Retinal pigment epithelial cell (primary cell): ENCODE data around the gene RASIP1.
"Not testable (repeated sequence)": the region's sequence is repeated elsewhere in the genome, so short reads cannot be mapped to it uniquely, and the experiment has no call there.

Experiments
- DNase-seq: peaks from one replicate; pipeline ENCODE4 v3.0.0-alpha.2; 2010; ENCODE audit warnings: low read depth
- H3K4me3 ChIP-seq: 2 replicates; pipeline ENCODE4 v1.5.1; 2011; ENCODE audit warnings: mild to moderate bottlenecking, low read length, control low read depth, moderate library complexity
- TF ChIP-seq, protein P1 (sequence below): conservative IDR thresholded peaks from 2 replicates; pipeline ENCODE4 v1.5.1; 2011; ENCODE audit warnings: low read depth, low read length, control low read depth, inconsistent platforms

The RASIP1 gene

DNA sequence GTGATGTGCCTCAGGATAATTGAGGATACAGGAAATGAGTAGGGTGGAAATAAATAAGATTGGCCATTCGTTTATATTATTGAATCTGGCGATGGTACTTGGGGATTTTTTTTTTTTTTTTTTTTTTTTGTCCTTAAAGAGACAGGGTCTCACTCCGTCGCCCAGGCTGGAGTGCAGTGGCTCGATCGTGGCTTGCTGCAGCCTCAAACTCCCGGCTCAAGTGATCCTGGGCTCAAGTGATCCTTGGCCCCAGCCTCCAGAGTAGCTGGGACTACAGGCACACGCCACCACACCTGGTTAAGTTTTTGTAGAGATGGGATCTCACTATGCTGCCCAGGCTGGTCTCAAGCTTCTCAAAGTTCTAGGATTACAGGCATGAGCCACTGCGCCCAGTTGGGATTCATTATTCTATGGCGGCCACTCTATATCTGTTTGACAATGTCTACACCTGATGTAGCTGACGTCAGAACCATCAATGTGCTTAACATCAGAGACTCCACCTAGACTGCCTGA lies 18.2 kb downstream of the RASIP1 start:
- H3K4me3 ChIP-seq, result no peak overlapping the region
- no peak for DNase-seq
- TF ChIP-seq, protein P1, sequence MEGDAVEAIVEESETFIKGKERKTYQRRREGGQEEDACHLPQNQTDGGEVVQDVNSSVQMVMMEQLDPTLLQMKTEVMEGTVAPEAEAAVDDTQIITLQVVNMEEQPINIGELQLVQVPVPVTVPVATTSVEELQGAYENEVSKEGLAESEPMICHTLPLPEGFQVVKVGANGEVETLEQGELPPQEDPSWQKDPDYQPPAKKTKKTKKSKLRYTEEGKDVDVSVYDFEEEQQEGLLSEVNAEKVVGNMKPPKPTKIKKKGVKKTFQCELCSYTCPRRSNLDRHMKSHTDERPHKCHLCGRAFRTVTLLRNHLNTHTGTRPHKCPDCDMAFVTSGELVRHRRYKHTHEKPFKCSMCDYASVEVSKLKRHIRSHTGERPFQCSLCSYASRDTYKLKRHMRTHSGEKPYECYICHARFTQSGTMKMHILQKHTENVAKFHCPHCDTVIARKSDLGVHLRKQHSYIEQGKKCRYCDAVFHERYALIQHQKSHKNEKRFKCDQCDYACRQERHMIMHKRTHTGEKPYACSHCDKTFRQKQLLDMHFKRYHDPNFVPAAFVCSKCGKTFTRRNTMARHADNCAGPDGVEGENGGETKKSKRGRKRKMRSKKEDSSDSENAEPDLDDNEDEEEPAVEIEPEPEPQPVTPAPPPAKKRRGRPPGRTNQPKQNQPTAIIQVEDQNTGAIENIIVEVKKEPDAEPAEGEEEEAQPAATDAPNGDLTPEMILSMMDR, result no peak

DNA sequence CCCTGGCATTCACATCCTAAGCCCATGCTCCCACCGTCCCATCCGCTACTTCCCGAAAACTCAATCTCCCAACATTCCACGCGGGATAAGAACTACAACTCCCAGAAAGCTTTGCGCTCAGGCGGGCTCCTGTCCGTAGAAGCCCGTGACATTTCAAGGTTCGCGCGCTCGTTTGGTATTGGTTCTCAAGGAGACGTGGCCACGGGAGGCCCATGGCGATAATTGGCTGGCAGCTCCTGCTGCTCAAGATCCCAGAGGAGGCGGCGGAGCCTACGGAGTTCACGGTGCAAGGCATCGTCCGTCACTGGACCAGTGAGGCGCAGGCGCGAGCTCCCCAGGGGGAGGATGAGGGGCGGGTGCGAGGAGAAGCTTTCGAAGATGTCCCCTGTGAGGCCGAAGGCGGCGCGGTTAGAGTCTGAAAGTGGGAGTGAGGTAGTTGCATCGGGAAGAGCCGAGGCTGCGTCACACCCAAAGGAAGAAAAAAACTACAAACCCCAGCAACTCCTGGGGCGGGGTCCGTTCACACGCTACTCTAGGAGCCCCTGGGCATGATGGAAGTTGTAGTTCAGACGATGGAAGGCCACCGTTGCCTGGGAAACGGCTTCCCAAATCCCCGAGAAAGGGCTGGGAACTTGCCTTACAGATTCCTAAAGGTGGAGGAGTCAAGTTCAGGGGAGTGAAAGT lies 19.7 kb downstream of the RASIP1 start:
- TF ChIP-seq, protein P1, result no peak
- peak overlapping the region; percentile 82 for H3K4me3 ChIP-seq
- peak; percentile 97 for DNase-seq

DNA sequence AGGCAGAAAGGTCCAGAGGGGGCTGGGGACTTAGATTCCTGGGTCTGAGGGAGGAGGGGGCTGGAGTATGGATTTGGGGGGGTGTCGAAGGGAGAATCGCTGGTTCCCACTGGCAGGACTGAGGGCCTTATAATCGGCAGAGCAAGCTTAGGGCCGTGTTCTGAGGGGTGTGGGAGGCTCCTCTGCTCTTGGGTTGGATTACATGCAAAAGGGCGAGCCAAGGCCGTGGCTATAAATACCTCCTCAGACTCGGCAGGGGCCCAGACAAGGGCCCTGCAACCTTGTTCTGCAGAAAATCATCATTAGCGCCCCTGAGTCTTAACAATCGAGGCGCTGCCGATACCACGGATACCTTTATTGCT lies 20.2 kb downstream of the RASIP1 start:
- no peak for DNase-seq
- H3K4me3 ChIP-seq, result peak overlapping the region; percentile 82

DNA sequence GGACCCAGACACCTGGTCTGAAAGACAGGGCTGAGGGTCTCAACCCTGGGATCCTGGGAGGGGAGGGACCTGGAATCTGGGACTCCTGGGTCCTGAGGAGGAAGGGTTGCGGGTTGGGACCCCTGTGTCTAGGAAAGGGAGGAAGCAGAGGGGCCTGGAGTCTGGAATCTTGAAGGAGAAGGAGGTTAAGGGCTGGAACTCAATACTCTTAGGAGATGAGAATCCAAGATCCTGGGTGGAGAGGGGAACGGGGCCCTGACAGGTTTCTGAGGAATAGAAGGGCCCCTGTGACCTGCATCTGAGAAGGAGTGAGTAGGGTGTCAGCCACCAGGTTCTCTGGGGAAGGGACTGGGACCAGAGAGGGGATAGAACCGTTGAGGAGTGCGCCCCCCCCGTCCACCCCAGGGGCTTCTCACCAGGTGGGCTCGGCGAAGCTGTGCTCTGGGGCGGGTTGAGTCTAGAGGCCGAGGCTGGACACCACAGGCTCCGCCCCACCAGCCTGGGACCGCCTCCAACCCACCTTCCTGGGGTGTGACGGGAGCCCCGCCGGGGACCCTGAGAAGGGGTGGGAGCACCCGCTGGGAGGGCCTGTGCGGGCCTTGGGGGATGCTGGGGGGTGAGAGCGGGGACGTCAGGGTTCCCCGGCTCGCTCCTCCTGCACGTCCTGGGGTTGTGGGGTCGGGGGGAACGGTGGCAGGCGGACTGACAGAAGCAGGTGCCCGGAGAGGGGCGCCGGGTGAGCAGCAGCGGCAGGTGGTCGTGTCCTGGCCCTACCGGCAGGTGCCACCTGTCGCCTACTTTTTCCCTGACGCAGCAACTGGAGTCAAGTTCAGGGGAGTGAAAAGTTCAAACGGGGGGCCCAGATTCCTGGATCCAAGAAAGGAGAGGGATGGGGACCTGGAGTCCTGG lies 20.9 kb downstream of the RASIP1 start, which contains the start of gene MAMSTR:
MAMSTR (minus strand) TSS at position 463 of the 909 bp plus-strand sequence. CDS start 694 bp downstream, outside the sequence.
- TF ChIP-seq, protein P1, result no peak
- no peak for DNase-seq
- peak within 1 kb of the TSS; percentile 82 for H3K4me3 ChIP-seq

More for the DNA sequence above, 20.2 kb downstream of the RASIP1 start:
- TF ChIP-seq, protein P1, result no peak

DNA sequence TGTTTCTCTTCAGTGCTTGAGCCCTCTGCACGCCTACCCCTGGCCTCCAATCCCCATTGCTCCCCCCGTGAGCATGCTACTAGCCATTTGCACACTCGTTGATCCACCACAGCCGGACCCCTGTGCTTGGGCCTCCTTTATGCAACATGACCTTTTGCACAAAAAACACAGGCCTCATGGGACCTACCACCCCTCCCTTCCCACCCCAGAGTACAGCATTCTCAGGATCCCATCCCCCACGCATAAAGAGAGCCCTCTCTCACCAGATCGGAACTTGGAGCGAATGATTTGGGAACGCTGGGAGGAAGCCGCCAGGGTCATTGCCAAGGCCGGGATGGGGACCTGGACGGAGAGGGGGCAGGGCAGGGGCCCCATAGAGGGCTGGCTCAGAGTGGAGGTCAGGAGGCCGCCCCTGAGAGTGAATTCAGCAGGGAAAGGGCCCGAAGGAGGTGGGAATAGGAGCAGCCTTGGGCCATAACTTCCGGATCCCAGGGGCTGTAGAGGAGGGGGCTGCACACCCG lies 21.6 kb downstream of the RASIP1 start:
- TF ChIP-seq, protein P1, result no peak
- no peak overlapping the region for H3K4me3 ChIP-seq
- DNase-seq, result no peak

DNA sequence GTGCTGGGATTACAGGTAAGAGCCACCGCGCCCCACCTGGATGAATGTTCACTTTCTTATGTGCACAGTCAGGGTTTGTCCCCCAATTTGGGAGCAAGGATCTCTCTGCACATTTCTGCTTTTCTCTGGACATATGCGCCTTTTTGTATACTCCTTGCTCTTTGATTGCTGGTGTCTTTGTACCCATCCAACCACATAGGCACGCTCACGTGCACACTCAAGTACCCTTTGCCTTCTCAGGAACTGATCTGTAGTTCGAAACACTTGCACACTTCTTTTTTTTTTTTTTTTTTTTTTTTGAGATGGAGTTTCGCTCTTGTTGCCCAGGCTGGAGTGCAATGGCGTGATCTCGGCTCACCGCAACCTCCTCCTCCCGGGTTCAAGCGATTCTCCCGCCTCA lies 22.3 kb downstream of the RASIP1 start:
- H3K4me3 ChIP-seq, DNase-seq: not testable (repeated sequence)

DNA sequence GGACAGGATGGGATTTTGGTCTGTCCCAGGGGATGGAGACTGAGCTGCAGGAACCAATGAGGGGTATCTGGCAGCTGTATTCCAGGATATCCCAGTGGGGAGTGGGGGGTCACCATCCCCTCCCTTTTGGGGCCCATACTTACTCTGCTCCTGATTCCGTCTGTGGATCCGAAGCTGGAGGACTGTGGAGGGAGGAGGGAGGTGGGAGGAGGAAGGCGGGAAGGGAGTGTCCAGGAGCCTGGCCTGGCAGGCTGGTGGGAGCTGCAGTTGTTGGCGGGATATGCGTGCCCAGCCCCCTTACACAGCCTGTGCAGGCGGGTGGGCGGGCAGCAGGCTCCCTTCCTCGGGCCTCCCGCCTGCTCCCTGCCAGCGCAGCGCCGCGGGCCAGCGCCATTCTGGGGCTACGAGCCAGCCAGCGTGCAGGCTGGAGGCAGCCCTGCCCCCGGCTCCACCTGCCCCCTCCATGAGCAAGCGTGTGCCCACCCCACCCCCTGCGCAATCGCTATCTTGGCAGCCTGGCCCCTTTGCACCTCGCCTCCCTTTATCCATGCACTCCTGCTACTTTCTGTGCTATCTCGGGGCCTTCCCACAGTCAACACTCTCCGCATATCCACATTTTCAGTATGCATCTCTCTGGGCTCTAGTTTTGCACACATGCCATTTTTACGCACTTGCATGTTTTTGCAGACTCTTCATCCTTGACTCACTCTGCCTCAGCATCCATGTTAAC lies 23.7 kb downstream of the RASIP1 start:
- DNase-seq, result no peak
- TF ChIP-seq, protein P1, result no peak
- H3K4me3 ChIP-seq, result peak overlapping the region; percentile 21
